CD14-positive monocyte (primary cell): ENCODE data around the gene MCF2L. TPM values are rescaled to one million over a fixed set of nuclear protein-coding genes. Genes with fewer than 3 reads are reported as not detected.

ENCODE experiments used
- DNase-seq, 3 donors: peaks; one replicate each; pipeline ENCODE4 v3.0.0-alpha.2; 2011 to 2022
- H2AFZ ChIP-seq: 2 replicates; pipeline ENCODE4 v1.6.0; 2012; ENCODE audit warnings: mild to moderate bottlenecking, low read depth, low read length, inconsistent platforms; ENCODE audit not compliant: insufficient read depth, poor library complexity, severe bottlenecking
- H3K27ac ChIP-seq, 2 donors: 1 replicate in 1 of 2; 2 replicates in 1 of 2; pipeline ENCODE4 v1.5.1; 2012 to 2013; ENCODE audit warnings: low read length in 2 of 2, control low read depth in 1 of 2, inconsistent platforms in 1 of 2, low read depth in 1 of 2, mild to moderate bottlenecking in 1 of 2
- H3K27me3 ChIP-seq, 2 donors: one replicate each; pipeline versions ENCODE4 v1.6.0 to v1.6.1; 2011 to 2013; ENCODE audit warnings: low read length in 2 of 2; ENCODE audit not compliant: control insufficient read depth in 2 of 2, insufficient read depth in 2 of 2
- H3K36me3 ChIP-seq, 2 donors: replicated peaks in 1 of 2; 1 replicate in 1 of 2; 2 replicates in 1 of 2; pipeline versions ENCODE4 v1.5.1 to v1.6.1; 2012 to 2013; ENCODE audit warnings: low read length in 2 of 2, control low read depth in 1 of 2, inconsistent platforms in 1 of 2, mild to moderate bottlenecking in 1 of 2; ENCODE audit not compliant: insufficient read depth in 2 of 2, control insufficient read depth in 1 of 2
- H3K4me1 ChIP-seq, 2 donors: 1 replicate in 1 of 2; 2 replicates in 1 of 2; pipeline versions ENCODE4 v1.5.1 to v1.6.1; 2012 to 2013; ENCODE audit warnings: low read length in 2 of 2, control low read depth in 1 of 2, inconsistent platforms in 1 of 2, mild to moderate bottlenecking in 1 of 2, moderate library complexity in 1 of 2; ENCODE audit not compliant: insufficient read depth in 2 of 2, control insufficient read depth in 1 of 2
- H3K4me2 ChIP-seq: replicated peaks from 2 replicates; pipeline ENCODE3; 2012; ENCODE audit warnings: low read length, moderate library complexity, mild to moderate bottlenecking; ENCODE audit not compliant: poor library complexity, severe bottlenecking; ENCODE audit errors: extremely low read depth
- H3K4me3 ChIP-seq, 3 experiments: fragments of 200-600 bp in 1 of 3; sonication (generic) in 1 of 3; replicated peaks in 1 of 3; 1 replicate in 2 of 3; 2 replicates in 1 of 3; pipeline ENCODE4 v1.5.1; 2011 to 2013; ENCODE audit warnings: low read length in 3 of 3, mild to moderate bottlenecking in 3 of 3, control low read depth in 2 of 3, low read depth in 2 of 3, inconsistent platforms in 1 of 3, moderate library complexity in 1 of 3
- H3K79me2 ChIP-seq: 2 replicates; pipeline ENCODE4 v1.6.0; 2012; ENCODE audit warnings: mild to moderate bottlenecking, control low read depth, inconsistent platforms, low read length, moderate library complexity; ENCODE audit not compliant: insufficient read depth
- H3K9ac ChIP-seq: 2 replicates; pipeline ENCODE4 v1.6.0; 2017; ENCODE audit warnings: low read length, mild to moderate bottlenecking; ENCODE audit not compliant: insufficient read depth, poor library complexity, severe bottlenecking
- H3K9me3 ChIP-seq, 2 donors: replicated peaks in 1 of 2; 1 replicate in 1 of 2; 2 replicates in 1 of 2; pipeline versions ENCODE4 v1.5.1 to v1.6.1; 2012 to 2013; ENCODE audit warnings: low read length in 2 of 2, control low read depth in 1 of 2; ENCODE audit not compliant: control insufficient read depth in 1 of 2, insufficient read depth in 1 of 2
- H4K20me1 ChIP-seq: 2 replicates; pipeline ENCODE4 v1.6.0; 2012; ENCODE audit warnings: mild to moderate bottlenecking, low read length, control low read depth, moderate library complexity; ENCODE audit not compliant: insufficient read depth
- H3K27ac Mint-ChIP-seq, 7 donors: one replicate each; pipeline ENCODE4 v1.8.0; 2020; ENCODE audit warnings: mild to moderate bottlenecking in 7 of 7, mixed read lengths in 7 of 7, moderate library complexity in 6 of 7, inconsistent platforms in 2 of 7
- H3K27me3 Mint-ChIP-seq, 3 donors: one replicate each; pipeline ENCODE4 v1.8.0; 2021 to 2022; ENCODE audit warnings: low read depth in 3 of 3, mild to moderate bottlenecking in 3 of 3, mixed read lengths in 3 of 3, moderate library complexity in 3 of 3, inconsistent platforms in 1 of 3
- H3K36me3 Mint-ChIP-seq, 2 donors: one replicate each; pipeline ENCODE4 v1.8.0; 2020; ENCODE audit warnings: mixed read lengths in 2 of 2, inconsistent platforms in 1 of 2, mild to moderate bottlenecking in 1 of 2
- H3K4me1 Mint-ChIP-seq: one replicate; pipeline ENCODE4 v1.8.0; 2020; ENCODE audit warnings: mild to moderate bottlenecking, mixed read lengths
- H3K4me3 Mint-ChIP-seq, 2 donors: one replicate each; pipeline ENCODE4 v1.8.0; 2020; ENCODE audit warnings: mild to moderate bottlenecking in 2 of 2, mixed read lengths in 2 of 2, moderate library complexity in 1 of 2
- H3K9me3 Mint-ChIP-seq, 7 donors: one replicate each; pipeline ENCODE4 v1.8.0; 2020 to 2022; ENCODE audit warnings: mixed read lengths in 7 of 7, mild to moderate bottlenecking in 6 of 7, moderate library complexity in 6 of 7, inconsistent platforms in 2 of 7
- CTCF ChIP-seq: fragments of 200-600 bp; IDR thresholded peaks from one replicate; pipeline ENCODE4 v1.8.0; 2022; ENCODE audit warnings: antibody characterized with exemption, mild to moderate bottlenecking
- WGBS: methylation state at CpG from one replicate; pipeline ENCODE4 v1.1.5; 2013; ENCODE audit warnings: missing lambda C conversion rate; ENCODE audit not compliant: insufficient coverage; 5-methylcytosine and 5-hydroxymethylcytosine counted together
- intact Hi-C, 2 donors: fragments of 100-400 bp; cut with micrococcal nuclease; formaldehyde crosslinking; loops; one replicate each; pipeline versions ENCODE4 v1.15.0 to v1.15.1; 2023
- polyA plus RNA-seq, 3 donors: library from polyadenylated mRNA; depleted of rRNA in 1 of 3; unstranded in 2 of 3; stranded (reverse) in 1 of 3; fragments of 300-500 nt in 2 of 3; fragments of >200 nt in 1 of 3; fragmentation: Illumina TruSeq in 2 of 3; gene quantifications; 1 replicate in 2 of 3; 2 replicates in 1 of 3; pipeline ENCODE4 v1.2.3, GENCODE V29; 2012 to 2021

MCF2L gene
- polyA plus RNA-seq, 3 donors: not detected

GRCh38 chr13:112930192-112930591 lies 38.8 kb upstream of the MCF2L start:
- H3K9ac ChIP-seq: no peak overlapping the region
- Mint-ChIP-seq H3K27ac (no peak overlapping the region), H3K36me3 (no peaks in the 10 kb centered on the region), H3K9me3 (peaks cover 0 to 6% (median 3%) of the 10 kb centered on the region in 7 donors), H3K4me3 (peak overlapping the region in 1 of 2 donors; percentile 61), H3K4me1 (peaks cover 9% of the 10 kb centered on the region), H3K27me3 (peaks cover 30 to 36% (median 31%) of the 10 kb centered on the region in 3 donors)
- H3K27ac ChIP-seq: no peak overlapping the region
- H3K9me3 ChIP-seq: no peaks in the 10 kb centered on the region
- no peak overlapping the region for H3K4me3 ChIP-seq
- no peak overlapping the region for H3K4me2 ChIP-seq
- H3K4me1 ChIP-seq: peaks cover 0 to 7% of the 10 kb centered on the region in 2 donors
- peaks cover 17 to 24% of the 10 kb centered on the region in 2 donors for H3K27me3 ChIP-seq
- TF ChIP-seq CTCF: no peak
- intact Hi-C loops: no loop called here
- DNase-seq: no peak
- H3K79me2 ChIP-seq: no peaks in the 10 kb centered on the region
- no peaks in the 10 kb centered on the region for H4K20me1 ChIP-seq
- no peaks in the 10 kb centered on the region for H3K36me3 ChIP-seq
- H2AFZ ChIP-seq: no peak overlapping the region

GRCh38 chr13:112931028-112931934 lies 37.7 kb upstream of the MCF2L start:
- Mint-ChIP-seq H3K9me3 (peaks cover 0 to 6% (median 3%) of the 10 kb centered on the region in 7 donors), H3K27ac (no peak overlapping the region), H3K4me3 (no peak overlapping the region), H3K4me1 (peaks cover 9% of the 10 kb centered on the region), H3K36me3 (no peaks in the 10 kb centered on the region), H3K27me3 (peaks cover 30 to 36% (median 31%) of the 10 kb centered on the region in 3 donors)
- Histone ChIP-seq H3K9me3 (no peaks in the 10 kb centered on the region), H3K9ac (no peak overlapping the region), H3K36me3 (no peaks in the 10 kb centered on the region), H3K27me3 (peaks cover 17 to 24% of the 10 kb centered on the region in 2 donors), H3K4me3 (no peak overlapping the region), H3K79me2 (no peaks in the 10 kb centered on the region), H3K4me1 (peaks cover 0 to 7% of the 10 kb centered on the region in 2 donors), H3K27ac (no peak overlapping the region), H3K4me2 (no peak overlapping the region), H2AFZ (no peak overlapping the region), H4K20me1 (no peaks in the 10 kb centered on the region)
- TF ChIP-seq CTCF: no peak
- WGBS: 95% methylated on average over 25 of the region's 32 CpGs
- no peak for DNase-seq
- intact Hi-C loops: no loop called here
